Measurements from ENCODE around the gene TPSB2. TPM values are rescaled to one million over a fixed set of nuclear protein-coding genes. Genes with fewer than 3 reads are reported as not detected.

Gene TPSB2
- total RNA-seq, 1 experiment from 2014 or later = not detected

GRCh38 chr16:1220098-1220728 is 9.8 kb downstream of the TPSB2 start:
- ChIA-PET POLR2A (no interaction called here), CTCF (no interaction called here), RAD21 (ENCODE audit: low non-redundant PET in 1 of 2, low total read pairs in 2 of 2, uncharacterized antibody in 2 of 2, unreplicated experiment in 2 of 2) (no interaction called here)
- no peaks in the 10 kb centered on the region for H4K20me1 ChIP-seq (ENCODE audit: insufficient read depth)
- no peaks in the 10 kb centered on the region for H3K79me2 ChIP-seq (ENCODE audit: insufficient read depth, low read length)
- H3K9me2 ChIP-seq (ENCODE audit: insufficient read depth) = no peaks in the 10 kb centered on the region
- TF ChIP-seq ELF1 (IDR thresholded peaks at IDR 0.05; ENCODE audit: borderline replicate concordance, low read depth) (no peak), CTCF (IDR thresholded peaks at IDR 0.05 in 2 of 3, conservative IDR thresholded peaks at IDR 0.05 in 1 of 3; ENCODE audit: borderline replicate concordance in 1 of 3, insufficient read depth in 1 of 3, low read depth in 2 of 3, low read length in 2 of 3) (no peak), RAD21 (IDR thresholded peaks at IDR 0.05; ENCODE audit: low read depth) (no peak), CEBPB (IDR thresholded peaks at IDR 0.05; ENCODE audit: low read depth) (no peak), EZH2 (IDR thresholded peaks at IDR 0.05) (no peak), REST (IDR thresholded peaks at IDR 0.05; ENCODE audit: low read depth) (no peak), ZNF274 (IDR thresholded peaks at IDR 0.05; ENCODE audit: low read depth, low read length) (no peak), YY1 (IDR thresholded peaks at IDR 0.05; ENCODE audit: extremely low read depth, insufficient replicate concordance, low read depth, low read length) (no peak), ZFX (IDR thresholded peaks at IDR 0.05) (no peak), SIN3A (IDR thresholded peaks at IDR 0.05; ENCODE audit: low read depth) (no peak), ZBTB33 (IDR thresholded peaks at IDR 0.05; ENCODE audit: extremely low read depth, insufficient replicate concordance, low read length) (no peak)
- no peaks in the 10 kb centered on the region for H3K4me1 ChIP-seq (ENCODE audit: control insufficient read depth in 1 of 2, insufficient read depth in 2 of 2, low read length in 2 of 2)
- DNase-seq (ENCODE audit: low read depth, low spot score) = no peak
- H3K4me2 ChIP-seq (ENCODE audit: low read length) = no peak overlapping the region
- H3K4me3 ChIP-seq (replicated peaks in 1 of 2; ENCODE audit: low read depth in 1 of 2, low read length in 2 of 2) = no peak overlapping the region
- H3K36me3 ChIP-seq (ENCODE audit: control insufficient read depth in 1 of 2, insufficient read depth in 2 of 2, low read length in 2 of 2) = no peaks in the 10 kb centered on the region; a peak in 1 of 4 replicates
- no peak for ATAC-seq
- no peaks in the 10 kb centered on the region for H3K27me3 ChIP-seq (ENCODE audit: insufficient read depth, low read length)
- no peak overlapping the region for H3K9ac ChIP-seq (ENCODE audit: low read length)
- BruUV-seq (replicated peaks) = no TSS peak
- no peak overlapping the region for H2AFZ ChIP-seq (ENCODE audit: low read depth, low read length, poor library complexity, severe bottlenecking)
- H3K9me3 ChIP-seq (ENCODE audit: control insufficient read depth in 1 of 2, insufficient read depth in 1 of 2, low read depth in 1 of 2, low read length in 2 of 2) = no peaks in the 10 kb centered on the region
- H3K27ac ChIP-seq (ENCODE audit: low read depth, low read length) = no peak overlapping the region
- intact Hi-C loops (cut with micrococcal nuclease) = no loop called here
